Panc1 (cell line): ENCODE data around the gene ATP2B1. TPM values are rescaled to one million over a fixed set of nuclear protein-coding genes. Genes with fewer than 3 reads are reported as not detected.

ENCODE experiments used
- ATAC-seq: fragments of 200-7000 bp; cut with Tn5 transposase; 2 replicates; pipeline ENCODE4 v1.9.1; 2020; ENCODE audit warnings: mild to moderate bottlenecking, moderate library complexity
- BruUV-seq: library from RNA; stranded (reverse); fragments of 400-500 nt; replicated peaks from 2 replicates; lab custom pipeline; 2021; lab: Mats Ljungman, UMichigan
- CTCF ChIA-PET: fragments of 300-600 bp; sonication (Branson Sonifier 250); formaldehyde crosslinking; loops from one replicate; lab custom pipeline; 2022; ENCODE audit warnings: antibody characterized with exemption; lab: Charles Lee
- POLR2A ChIA-PET: fragments of 300-600 bp; sonication (Branson Sonifier 250); formaldehyde crosslinking; loops from one replicate; lab custom pipeline; 2022; ENCODE audit warnings: antibody characterized with exemption; lab: Charles Lee
- DNase-seq: peaks from one replicate; pipeline ENCODE4 v3.0.0-alpha.2; 2010; ENCODE audit warnings: low read depth, low spot score
- H3K27ac ChIP-seq: 2 replicates; pipeline ENCODE4 v1.5.1; 2011; ENCODE audit warnings: mild to moderate bottlenecking, low read length, inconsistent platforms
- H3K27me3 ChIP-seq: fragments of 200-500 bp; sonication (Bioruptor generic); 2 replicates; pipeline ENCODE4 v1.6.0; 2014; ENCODE audit warnings: low read length, inconsistent platforms; ENCODE audit not compliant: control insufficient read depth, insufficient read depth
- H3K36me3 ChIP-seq: fragments of 200-500 bp; sonication (Bioruptor generic); 2 replicates; pipeline ENCODE4 v1.5.1; 2014; ENCODE audit warnings: inconsistent platforms, mild to moderate bottlenecking, low read length, moderate library complexity; ENCODE audit not compliant: control insufficient read depth, insufficient read depth
- H3K4me1 ChIP-seq: 2 replicates; pipeline ENCODE4 v1.5.1; 2011; ENCODE audit warnings: inconsistent platforms, mild to moderate bottlenecking, low read length, moderate library complexity; ENCODE audit not compliant: control insufficient read depth, insufficient read depth
- H3K4me3 ChIP-seq, 2 experiments: 2 replicates each; pipeline ENCODE4 v1.5.1; 2011 to 2012; ENCODE audit warnings: low read depth in 2 of 2, low read length in 2 of 2, mild to moderate bottlenecking in 2 of 2, inconsistent platforms in 1 of 2, moderate library complexity in 1 of 2
- H3K9me3 ChIP-seq: fragments of 200-500 bp; sonication (Bioruptor generic); 2 replicates; pipeline ENCODE4 v1.5.1; 2014; ENCODE audit warnings: low read depth, mild to moderate bottlenecking, inconsistent platforms, low read length, moderate library complexity; ENCODE audit not compliant: control insufficient read depth, insufficient read depth
- CTCF ChIP-seq: fragments of 450-650 bp; IDR thresholded peaks from 2 replicates; pipeline ENCODE4 v1.5.1; 2017; ENCODE audit warnings: mild to moderate bottlenecking
- POLR2AphosphoS5 ChIP-seq: IDR thresholded peaks from 2 replicates; pipeline ENCODE4 v1.6.1; 2012; ENCODE audit warnings: mild to moderate bottlenecking, low read depth, low read length, moderate library complexity
- REST ChIP-seq, 2 experiments: IDR thresholded peaks; 2 replicates each; pipeline ENCODE4 v1.6.1; 2011 to 2012; ENCODE audit warnings: low read depth in 2 of 2, control low read depth in 1 of 2, low read length in 1 of 2, mild to moderate bottlenecking in 1 of 2, moderate library complexity in 1 of 2; ENCODE audit not compliant: insufficient read depth in 1 of 2
- SIN3A ChIP-seq: IDR thresholded peaks from 2 replicates; pipeline ENCODE4 v1.6.1; 2012; ENCODE audit warnings: low read depth, mild to moderate bottlenecking, low read length, moderate library complexity, borderline replicate concordance; ENCODE audit not compliant: insufficient read depth
- TCF7L2 ChIP-seq: IDR thresholded peaks from 2 replicates; pipeline ENCODE4 v1.6.1; 2011; ENCODE audit warnings: mild to moderate bottlenecking, low read depth, low read length, inconsistent platforms
- in situ Hi-C: cut with HindIII; loops from 2 replicates; pipeline ENCODE4 v1.10.0; 2016; ENCODE audit warnings: low sequenced_read_pairs, low pct_unique_long_range_greater_than_20kb
- intact Hi-C: fragments of 100-400 bp; cut with micrococcal nuclease; formaldehyde crosslinking; loops from one replicate; pipeline ENCODE4 v1.10.0; 2022; ENCODE audit not compliant: unreplicated experiment
- total RNA-seq: library from RNA; stranded (reverse); gene quantifications from one replicate; pipeline ENCODE4 v1.2.1, GENCODE V29; 2021; ENCODE audit not compliant: unreplicated experiment

Gene ATP2B1
- total RNA-seq, 1 experiment from 2014 or later: 64.5 TPM

GRCh38 chr12:89552376-89552775 lies 156.3 kb downstream of the ATP2B1 start:
- Histone ChIP-seq H3K27ac (no peak overlapping the region), H3K4me3 (no peak overlapping the region), H3K27me3 (no peaks in the 10 kb centered on the region), H3K9me3 (no peaks in the 10 kb centered on the region), H3K36me3 (no peaks in the 10 kb centered on the region), H3K4me1 (no peaks in the 10 kb centered on the region)
- ATAC-seq (no peak), DNase-seq (no peak)
- intact Hi-C loops (no loop called here), in situ Hi-C loops (no loop called here)
- BruUV-seq: no TSS peak
- no peak for TF ChIP-seq REST (IDR thresholded peaks at IDR 0.05; ENCODE audit: insufficient read depth in 1 of 2, low read depth in 2 of 2, low read length in 1 of 2)
- TF ChIP-seq TCF7L2: no peak
- TF ChIP-seq POLR2AphosphoS5: no peak
- TF ChIP-seq CTCF: no peak
- no peak for TF ChIP-seq SIN3A
- ChIA-PET POLR2A (interaction anchor here (0.6 kb wide), 1 partner anchor 76 kb away, joined by 3 read pairs; no protein-coding TSS in a partner anchor), CTCF (no interaction called here)

- H3K4me3 ChIP-seq: no peak overlapping the region
- H3K9me3 ChIP-seq: no peaks in the 10 kb centered on the region
- CTCF ChIA-PET: no interaction called here
- no peak for ATAC-seq
- no peaks in the 10 kb centered on the region for H3K27me3 ChIP-seq
- POLR2A ChIA-PET: no interaction called here
- H3K4me1 ChIP-seq: no peaks in the 10 kb centered on the region
- no peak overlapping the region for H3K27ac ChIP-seq
- intact Hi-C loops (no loop called here), in situ Hi-C loops (no loop called here)
- BruUV-seq: no TSS peak
- TF ChIP-seq CTCF (0 out of 2 replicates have a peak, but pooled peaks have one; percentile 8), REST (IDR thresholded peaks at IDR 0.05; ENCODE audit: insufficient read depth in 1 of 2, low read depth in 2 of 2, low read length in 1 of 2) (no peak)
- H3K36me3 ChIP-seq: no peaks in the 10 kb centered on the region
- DNase-seq: no peak
These were observed 156.9 kb downstream of the ATP2B1 start for GRCh38 chr12:89551747-89552146.
